Measurements from ENCODE around the gene FALEC. TPM values are rescaled to one million over a fixed set of nuclear protein-coding genes. Genes with fewer than 3 reads are reported as not detected.

FALEC gene
- total and polyA plus RNA-seq, 2 of the 8 experiments (the other 6 are each of a cell fraction or from before 2014, with no cell fraction given) = not detected

DNA sequence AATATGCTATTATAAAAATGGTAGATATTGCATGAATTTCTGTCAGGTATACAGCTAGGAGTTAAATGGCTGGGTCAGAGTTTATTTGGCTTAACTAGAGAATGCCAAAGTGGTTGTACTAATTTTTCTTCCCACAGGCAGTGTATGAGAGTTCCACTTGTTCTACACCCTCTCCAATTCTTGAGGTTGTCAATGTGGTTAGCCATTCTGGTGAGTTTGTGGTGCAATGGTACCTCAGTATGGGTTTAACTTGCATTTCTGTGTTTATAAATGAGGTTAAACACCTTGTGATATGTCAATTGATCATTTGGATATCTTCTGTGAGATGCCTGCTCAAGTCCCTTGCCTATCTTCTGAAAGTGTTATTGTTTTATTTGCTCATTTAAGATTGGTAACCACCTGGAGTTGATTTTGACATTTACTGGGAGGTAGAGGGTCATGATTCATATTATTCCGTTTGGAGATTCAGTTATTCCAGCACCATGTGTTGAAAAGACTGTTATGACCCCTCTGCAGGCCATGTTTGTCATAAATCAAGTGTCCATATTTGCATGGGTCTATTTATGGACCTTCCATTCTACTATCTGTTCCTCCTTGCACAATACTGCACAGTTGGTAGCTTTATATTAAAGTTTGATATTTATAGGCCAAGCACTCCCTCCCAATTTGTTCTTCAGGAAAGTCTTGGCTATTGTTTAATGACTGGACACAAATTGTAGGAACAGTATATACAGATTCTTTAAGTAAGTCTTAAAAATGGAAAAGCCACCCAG is 5.8 kb downstream of the FALEC start:
- H3K4ac ChIP-seq (replicated peaks; ENCODE audit: insufficient read length, low read depth, low read length) = no peak overlapping the region
- H3K4me1 ChIP-seq (replicated peaks in 1 of 4; ENCODE audit: control insufficient read depth in 3 of 4, insufficient read depth in 4 of 4, low read length in 3 of 4) = peaks cover 0 to 2% (median 1%) of the 10 kb centered on the region in 4 experiments; a peak in 4 of 7 replicates
- no peak for TF ChIP-seq BACH1 (IDR thresholded peaks at IDR 0.05; ENCODE audit: low read length)
- no peak for TF ChIP-seq JUND (IDR thresholded peaks at IDR 0.05; ENCODE audit: low read length)
- no peak for TF ChIP-seq SIRT6 (IDR thresholded peaks at IDR 0.05; ENCODE audit: low read length)
- no peak for TF ChIP-seq RFX5 (IDR thresholded peaks at IDR 0.05; ENCODE audit: borderline replicate concordance, low read depth, low read length)
- no peak for TF ChIP-seq RAD21 (IDR thresholded peaks at IDR 0.05 in 1 of 2, conservative IDR thresholded peaks at IDR 0.05 in 1 of 2; ENCODE audit: low read depth in 2 of 2, low read length in 2 of 2)
- TF ChIP-seq TAF7 (optimal IDR thresholded peaks at IDR 0.05; ENCODE audit: borderline replicate concordance, low read depth, low read length) = no peak
- TF ChIP-seq CBX5 (IDR thresholded peaks at IDR 0.05; ENCODE audit: low read depth, low read length) = no peak
- no peak for TF ChIP-seq TCF12 (IDR thresholded peaks at IDR 0.05; ENCODE audit: low read depth, low read length)
- no peak for TF ChIP-seq TAF1 (IDR thresholded peaks at IDR 0.05; ENCODE audit: low read depth, low read length)
- no peak for TF ChIP-seq CHD1 (IDR thresholded peaks at IDR 0.05; ENCODE audit: low read depth, low read length)
- TF ChIP-seq, protein P1, sequence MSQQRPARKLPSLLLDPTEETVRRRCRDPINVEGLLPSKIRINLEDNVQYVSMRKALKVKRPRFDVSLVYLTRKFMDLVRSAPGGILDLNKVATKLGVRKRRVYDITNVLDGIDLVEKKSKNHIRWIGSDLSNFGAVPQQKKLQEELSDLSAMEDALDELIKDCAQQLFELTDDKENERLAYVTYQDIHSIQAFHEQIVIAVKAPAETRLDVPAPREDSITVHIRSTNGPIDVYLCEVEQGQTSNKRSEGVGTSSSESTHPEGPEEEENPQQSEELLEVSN (IDR thresholded peaks at IDR 0.05) = no peak
- H3K23ac ChIP-seq (ENCODE audit: insufficient read length) = no peak overlapping the region
- no peaks in the 10 kb centered on the region for H4K20me1 ChIP-seq (replicated peaks in 1 of 2; ENCODE audit: control insufficient read depth in 1 of 2, insufficient read depth in 2 of 2, low read length in 2 of 2)
- H3K27ac ChIP-seq (ENCODE audit: low read depth, low read length) = no peak overlapping the region
- FAIRE-seq (no peak), DNase-seq (ENCODE audit: low read depth in 1 of 2, low spot score in 2 of 2) (no peak)
- no peak overlapping the region for H3K9ac ChIP-seq (replicated peaks in 1 of 4; ENCODE audit: extremely low read depth in 1 of 4, low read depth in 3 of 4, low read length in 3 of 4)
- H4K8ac ChIP-seq (ENCODE audit: extremely low read depth, insufficient read depth, low read length) = no peak overlapping the region
- H3K9me3 ChIP-seq (ENCODE audit: insufficient read depth in 2 of 2, low read depth in 1 of 2, low read length in 1 of 2) = no peaks in the 10 kb centered on the region
- H2BK120ac ChIP-seq (replicated peaks; ENCODE audit: low read depth, low read length) = no peak overlapping the region
- H3K56ac ChIP-seq (replicated peaks; ENCODE audit: insufficient read length, low read depth, low read length) = no peak overlapping the region
- H2BK12ac ChIP-seq (ENCODE audit: low read depth, low read length) = no peak overlapping the region
- H2BK15ac ChIP-seq (ENCODE audit: low read length) = no peak overlapping the region
- no peak overlapping the region for H2AK5ac ChIP-seq (ENCODE audit: low read depth, low read length)
- no peak overlapping the region for H2BK5ac ChIP-seq (ENCODE audit: low read depth, low read length)
- no peak overlapping the region for H4K91ac ChIP-seq (replicated peaks; ENCODE audit: insufficient read length, low read length)
- CTCF ChIA-PET (ENCODE audit: partially characterized antibody) = interaction anchor here (1.4 to 22.4 kb wide), 2 partner anchors 11 to 39 kb away, joined by 3 to 253 read pairs; no protein-coding TSS in a partner anchor
- no peak overlapping the region for H4K5ac ChIP-seq (ENCODE audit: insufficient read length, low read depth, low read length)
- no peak overlapping the region for H3K18ac ChIP-seq (ENCODE audit: extremely low read depth, low read length)
- H3K36me3 ChIP-seq (ENCODE audit: control insufficient read depth in 2 of 4, insufficient read depth in 4 of 4, low read length in 3 of 4) = no peaks in the 10 kb centered on the region
- peaks cover under 1% of the 10 kb centered on the region; the same call in 1 of the 2 replicates for H3K23me2 ChIP-seq (ENCODE audit: low read depth, low read length)
- H3K27me3 ChIP-seq (replicated peaks in 1 of 4; ENCODE audit: control insufficient read depth in 3 of 4, extremely low read depth in 1 of 4, insufficient read depth in 3 of 4, low read length in 3 of 4) = no peaks in the 10 kb centered on the region
- H3K79me1 ChIP-seq (ENCODE audit: low read depth, low read length) = no peaks in the 10 kb centered on the region
- H3K79me2 ChIP-seq (ENCODE audit: control insufficient read depth in 1 of 2, insufficient read depth in 2 of 2, low read length in 2 of 2) = no peaks in the 10 kb centered on the region
- no peak overlapping the region for H3K14ac ChIP-seq (ENCODE audit: insufficient read length)
- no peak overlapping the region for H3K4me3 ChIP-seq (ENCODE audit: extremely low read depth in 1 of 4, insufficient read depth in 2 of 4, low read depth in 3 of 4, low read length in 4 of 4)
- no peak overlapping the region for H2AFZ ChIP-seq (ENCODE audit: low read length)
- no peak overlapping the region for H2BK20ac ChIP-seq (ENCODE audit: low read length)
- H3K4me2 ChIP-seq (ENCODE audit: insufficient read depth in 1 of 2, low read depth in 2 of 2, low read length in 2 of 2) = no peak overlapping the region
- WGBS, 2 experiments (ENCODE audit: extremely low coverage in 1 of 2, insufficient coverage in 1 of 2, insufficient read length in 1 of 2, insufficient replicate concordance in 2 of 2, low coverage in 1 of 2, low lambda C conversion rate in 2 of 2, missing lambda C conversion rate in 1 of 2) = 100% methylated on average over 1 of the region's 1 CpG; no CpG with 5 or more reads in 1 of the 2 experiments
- POLR2A ChIA-PET (ENCODE audit: partially characterized antibody) = interaction anchor here (1.0 to 2.5 kb wide), 4 partner anchors 10 to 157 kb away, joined by 3 to 7 read pairs (median 4); partner anchors contain the start of gene RPRD2
